K562 (cell line): Measurements from ENCODE around the gene OBSCN. TPM values are rescaled to one million over a fixed set of nuclear protein-coding genes. Genes with fewer than 3 reads are reported as not detected.

Experiments used
- ATAC-seq: fragments of 200-7000 bp; cut with Tn5 transposase; 3 replicates; pipeline ENCODE4 v1.9.1; 2020; ENCODE audit warnings: moderate library complexity
- BruUV-seq: library from RNA; stranded (reverse); fragments of 400-500 nt; replicated peaks from 2 replicates; lab custom pipeline; 2021; lab: Mats Ljungman, UMichigan
- CTCF ChIA-PET: fragments of 300-600 bp; formaldehyde crosslinking; extraction: SDS; loops from one replicate; lab custom pipeline; 2021; ENCODE audit warnings: low intra/inter-chr PET ratio; lab: Yijun Ruan, JAX
- POLR2A ChIA-PET: fragments of 300-600, 350-650 bp; sonication (Branson Sonifier 250); formaldehyde crosslinking; extraction: SDS; loops from one replicate; lab custom pipeline; 2021; ENCODE audit warnings: antibody characterized with exemption, inconsistent platforms; lab: Yijun Ruan, JAX
- DNase-seq, 4 experiments: peaks; one replicate each; pipeline versions ENCODE4 v3.0.0 to v3.0.0-alpha.2; 2011 to 2018; ENCODE audit warnings: low spot score in 3 of 4, mixed read lengths in 3 of 4; ENCODE audit errors: extremely low read depth in 1 of 4
- FAIRE-seq: peaks from 2 replicates; lab custom pipeline; 2011; peaks lifted over from hg19 to GRCh38; lab: Jason Lieb, UNC
- H2AFZ ChIP-seq: 2 replicates; pipeline ENCODE4 v1.6.0; 2011; ENCODE audit warnings: low read depth, low read length, control low read depth, inconsistent platforms
- H3K27ac ChIP-seq: fragments of 200-600 bp; 3 replicates; pipeline ENCODE4 v1.8.0; 2011; ENCODE audit warnings: low read depth, mild to moderate bottlenecking, control low read depth, inconsistent platforms, low read length, moderate library complexity, mixed read lengths; ENCODE audit errors: extremely low read depth
- H3K27me3 ChIP-seq, 2 experiments: fragments of 300-600 bp in 1 of 2; 2 replicates in 1 of 2; 3 replicates in 1 of 2; pipeline versions ENCODE4 v1.6.0 to v1.8.0; 2011; ENCODE audit warnings: inconsistent platforms in 2 of 2, low read length in 2 of 2, mild to moderate bottlenecking in 1 of 2, mixed read lengths in 1 of 2, moderate library complexity in 1 of 2; ENCODE audit not compliant: control insufficient read depth in 2 of 2, insufficient read depth in 2 of 2
- H3K36me3 ChIP-seq: fragments of 300-600 bp; 3 replicates; pipeline ENCODE4 v1.8.0; 2011; ENCODE audit warnings: mild to moderate bottlenecking, low read length, inconsistent platforms; ENCODE audit not compliant: control insufficient read depth, insufficient read depth
- H3K4me1 ChIP-seq, 2 experiments: fragments of 200-600 bp in 1 of 2; replicated peaks in 1 of 2; 2 replicates in 1 of 2; 3 replicates in 1 of 2; pipeline versions ENCODE4 v1.5.1 to v1.8.0; 2011; ENCODE audit warnings: inconsistent platforms in 2 of 2, low read length in 2 of 2, mild to moderate bottlenecking in 1 of 2, mixed read lengths in 1 of 2, moderate library complexity in 1 of 2; ENCODE audit not compliant: control insufficient read depth in 2 of 2, insufficient read depth in 2 of 2
- H3K4me2 ChIP-seq: 2 replicates; pipeline ENCODE4 v1.6.1; 2011; ENCODE audit warnings: low read length, control low read depth, inconsistent platforms, mixed read lengths; ENCODE audit not compliant: insufficient read depth
- H3K4me3 ChIP-seq: fragments of 200-600 bp; sonication (generic), shearing (Covaris generic); 2 replicates; pipeline ENCODE4 v1.5.1; 2016; ENCODE audit warnings: control low read depth, inconsistent platforms
- H3K79me2 ChIP-seq: fragments of 200-600 bp; 3 replicates; pipeline ENCODE4 v1.8.0; 2011; ENCODE audit warnings: low read length, inconsistent platforms; ENCODE audit not compliant: control insufficient read depth, insufficient read depth
- H3K9ac ChIP-seq, 2 experiments: 2 replicates each; pipeline versions ENCODE4 v1.6.0 to v1.6.1; 2011; ENCODE audit warnings: low read depth in 2 of 2, low read length in 2 of 2, control low read depth in 1 of 2, inconsistent platforms in 1 of 2, mild to moderate bottlenecking in 1 of 2, mixed read lengths in 1 of 2; ENCODE audit not compliant: insufficient read depth in 1 of 2
- H3K9me1 ChIP-seq: one replicate; pipeline ENCODE4 v1.6.0; 2011; ENCODE audit warnings: inconsistent platforms, mild to moderate bottlenecking, low read length, moderate library complexity; ENCODE audit not compliant: control insufficient read depth, insufficient read depth
- H3K9me3 ChIP-seq: replicated peaks from 2 replicates; pipeline ENCODE4 v1.5.1; 2011; ENCODE audit warnings: low read depth, low read length, inconsistent platforms; ENCODE audit not compliant: control insufficient read depth, insufficient read depth
- H4K20me1 ChIP-seq: replicated peaks from 2 replicates; pipeline ENCODE4 v1.6.1; 2011; ENCODE audit warnings: low read length, inconsistent platforms, mixed read lengths; ENCODE audit not compliant: control insufficient read depth, insufficient read depth
- CBX1 ChIP-seq: sonication (generic); IDR thresholded peaks from 2 replicates; pipeline ENCODE4 v1.6.1; 2016; ENCODE audit warnings: antibody characterized with exemption, low read depth, mild to moderate bottlenecking
- KDM5B ChIP-seq: fragments of 200-600 bp; sonication (generic); IDR thresholded peaks from 2 replicates; pipeline ENCODE4 v1.6.1; 2012; ENCODE audit warnings: low read depth, mild to moderate bottlenecking, moderate library complexity, low read length, control low read depth, inconsistent platforms; ENCODE audit not compliant: insufficient replicate concordance
- NFIC ChIP-seq: fragments of 450-650 bp; IDR thresholded peaks from 2 replicates; pipeline ENCODE4 v1.6.1; 2017; ENCODE audit warnings: mild to moderate bottlenecking, inconsistent platforms
- ZBED1 ChIP-seq: IDR thresholded peaks from 2 replicates; pipeline ENCODE4 v1.6.1; 2014
- ZNF431 ChIP-seq: sonication (generic); formaldehyde crosslinking; IDR thresholded peaks from 2 replicates; pipeline ENCODE4 v1.8.0; 2022; ENCODE audit warnings: mild to moderate bottlenecking, missing genetic modification reagents
- WGBS: fragments of 100-300 bp; shearing (Covaris generic); methylation state at CpG from one replicate; pipeline ENCODE4 v1.1.6; 2016; ENCODE audit warnings: low coverage, mixed read lengths; ENCODE audit not compliant: insufficient coverage; ENCODE audit errors: missing lambda C conversion rate; 5-methylcytosine and 5-hydroxymethylcytosine counted together
- in situ Hi-C: fragments of 300-500 bp; cut with MboI; formaldehyde crosslinking; loops from 4 replicates; pipeline ENCODE4 v1.15.0; 2018; ENCODE audit warnings: inconsistent platforms, mixed read lengths
- intact Hi-C: fragments of 100-400 bp; cut with micrococcal nuclease; formaldehyde crosslinking; loops from 2 replicates; pipeline ENCODE4 v1.14.2; 2022
- polyA plus RNA-seq, 8 experiments: library from polyadenylated mRNA; depleted of rRNA in 4 of 8; stranded (reverse) in 5 of 8; unstranded in 3 of 8; fragments of >200 nt; fragmentation: Nextera tagmentation in 2 of 8; fragmentation: Illumina TruSeq in 1 of 8; extraction: Ambion mirVana in 2 of 8; extraction: Trizol in 1 of 8; gene quantifications; 2 replicates each; pipeline versions ENCODE4 v1.2.1 to v1.2.3, GENCODE V29; 2011 to 2014; ENCODE audit warnings: inconsistent platforms in 1 of 8, missing spikeins in 1 of 8
- total RNA-seq, 7 experiments: library from RNA; depleted of rRNA in 6 of 7; stranded (reverse); fragments of >200 nt in 6 of 7; fragmentation: Illumina TruSeq in 2 of 7; extraction: Trizol in 2 of 7; gene quantifications; 2 replicates each; pipeline versions ENCODE4 v1.2.1 to v1.2.3, GENCODE V29; 2011 to 2021; ENCODE audit warnings: low replicate concordance in 1 of 7
- TF ChIP-seq, protein P1 (sequence below): conservative IDR thresholded peaks from 2 replicates; pipeline ENCODE4 v1.6.1; 2011; ENCODE audit warnings: low read depth, mild to moderate bottlenecking, low read length; ENCODE audit not compliant: control insufficient read depth

OBSCN gene
- total and polyA plus RNA-seq, 9 of the 15 experiments (the other 6 are each of a cell fraction or from before 2014, with no cell fraction given), result 0.18 to 19.7 (median 3.6) TPM

DNA sequence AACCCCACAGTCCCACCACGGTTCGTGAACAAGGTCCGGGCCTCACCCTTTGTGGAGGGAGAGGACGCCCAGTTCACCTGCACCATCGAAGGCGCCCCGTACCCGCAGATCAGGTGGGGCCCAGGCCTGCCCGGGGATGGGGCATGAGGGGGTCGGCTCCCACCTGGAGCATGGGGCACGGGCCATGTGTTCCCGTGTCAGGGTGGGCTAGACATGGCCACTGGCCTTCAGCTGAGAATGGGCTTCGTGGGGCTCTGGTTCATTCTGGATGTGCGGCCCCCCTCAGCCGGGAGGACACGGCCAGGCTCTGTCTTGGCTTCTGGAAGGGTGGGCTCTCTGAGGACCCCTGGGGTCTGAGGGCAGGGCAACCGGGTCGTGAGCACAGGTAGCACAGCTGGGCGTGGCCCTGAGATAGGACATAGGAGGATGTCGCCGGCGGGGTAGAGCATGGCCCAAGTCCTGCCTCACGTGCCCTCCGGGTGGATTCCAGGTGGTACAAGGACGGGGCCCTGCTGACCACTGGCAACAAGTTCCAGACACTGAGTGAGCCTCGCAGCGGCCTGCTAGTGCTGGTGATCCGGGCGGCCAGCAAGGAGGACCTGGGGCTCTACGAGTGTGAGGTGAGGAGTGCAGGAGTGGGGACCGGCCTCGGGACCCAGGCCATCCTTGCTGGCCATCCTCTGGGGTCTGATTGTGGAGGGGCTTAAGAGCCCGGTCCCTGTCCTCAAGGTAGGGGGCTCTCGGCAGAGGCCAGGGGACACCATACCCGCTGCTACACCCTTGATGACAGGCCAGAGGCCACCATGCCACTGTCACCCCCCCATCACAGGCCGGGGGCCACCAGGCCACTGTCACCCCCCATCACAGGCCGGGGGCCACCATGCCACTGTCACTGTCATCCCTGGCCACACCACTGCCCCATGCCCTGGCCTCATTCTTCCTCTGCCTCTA, 143.3 kb downstream of the OBSCN start (continued):
- TF ChIP-seq CBX1 (no peak), ZNF431 (CRISPR knock-in tag) (no peak), KDM5B (no peak)
- TF ChIP-seq, protein P1, sequence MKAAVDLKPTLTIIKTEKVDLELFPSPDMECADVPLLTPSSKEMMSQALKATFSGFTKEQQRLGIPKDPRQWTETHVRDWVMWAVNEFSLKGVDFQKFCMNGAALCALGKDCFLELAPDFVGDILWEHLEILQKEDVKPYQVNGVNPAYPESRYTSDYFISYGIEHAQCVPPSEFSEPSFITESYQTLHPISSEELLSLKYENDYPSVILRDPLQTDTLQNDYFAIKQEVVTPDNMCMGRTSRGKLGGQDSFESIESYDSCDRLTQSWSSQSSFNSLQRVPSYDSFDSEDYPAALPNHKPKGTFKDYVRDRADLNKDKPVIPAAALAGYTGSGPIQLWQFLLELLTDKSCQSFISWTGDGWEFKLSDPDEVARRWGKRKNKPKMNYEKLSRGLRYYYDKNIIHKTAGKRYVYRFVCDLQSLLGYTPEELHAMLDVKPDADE, result no peak

DNA sequence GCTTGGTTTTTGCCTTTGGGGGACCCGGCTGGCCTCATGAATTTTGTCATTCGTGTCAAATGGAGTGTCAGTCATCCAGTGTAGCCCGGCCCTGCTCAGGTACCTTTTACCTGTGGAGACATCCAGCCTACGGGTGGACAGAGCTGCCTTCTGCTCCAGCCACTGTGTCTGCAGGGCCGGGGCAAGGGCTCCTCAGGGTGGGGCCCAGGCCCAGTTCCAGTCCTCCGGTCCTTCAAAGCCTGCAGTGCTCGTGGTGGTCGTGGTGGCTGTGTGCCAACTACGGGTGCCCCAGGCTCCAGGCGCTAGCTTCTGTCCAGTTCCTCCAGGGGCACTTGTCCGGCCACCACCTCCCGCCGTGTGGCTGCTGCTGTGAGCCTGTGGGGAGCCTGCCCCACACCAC, 144.0 kb downstream of the OBSCN start:
- no TSS peak for BruUV-seq
- no peaks in the 10 kb centered on the region for H3K9me1 ChIP-seq
- POLR2A ChIA-PET, result interaction anchor here (0.5 to 1.3 kb wide), 6 partner anchors 9 to 106 kb away, joined by 3 to 4 read pairs (median 3); a partner anchor contains a TSS
- no peaks in the 10 kb centered on the region for H3K79me2 ChIP-seq
- peaks cover 0 to 39% of the 10 kb centered on the region in 2 experiments; a peak in 2 of 5 replicates for H3K4me1 ChIP-seq
- no peaks in the 10 kb centered on the region for H3K9me3 ChIP-seq
- 45% methylated on average over 13 of the region's 13 CpGs for WGBS
- DNase-seq (no peak), ATAC-seq (no peak), FAIRE-seq (no peak)
- in situ Hi-C loops, result no loop called here
- peaks cover 4 to 37% of the 10 kb centered on the region in 2 experiments; a peak in 3 of 5 replicates for H3K27me3 ChIP-seq
- H2AFZ ChIP-seq, result no peak overlapping the region
- H3K9ac ChIP-seq, result no peak overlapping the region
- H4K20me1 ChIP-seq, result no peaks in the 10 kb centered on the region
- CTCF ChIA-PET, result no interaction called here
- H3K27ac ChIP-seq, result no peak overlapping the region
- intact Hi-C loops, result loop anchor here (5.0 kb wide), 1 partner anchor 100 kb away; no protein-coding TSS in a partner anchor
- H3K4me3 ChIP-seq, result no peak overlapping the region
- TF ChIP-seq NFIC (peak; percentile 37), ZBED1 (no peak)
- H3K36me3 ChIP-seq, result no peaks in the 10 kb centered on the region
- H3K4me2 ChIP-seq, result no peak overlapping the region
